OCI-LY3 (cell line): ENCODE data around the gene IL4I1.

Source experiments
- EZH2phosphoT487 ChIP-seq: fragments of 200-600 bp; shearing (Covaris generic); IDR thresholded peaks from 2 replicates; pipeline ENCODE4 v1.6.1; 2018; ENCODE audit warnings: antibody characterized with exemption, mixed run types, low read depth
- TF ChIP-seq, protein P1 (sequence below): fragments of 200-600, 300-600 bp; sonication (generic); IDR thresholded peaks from 2 replicates; pipeline ENCODE4 v1.5.1; 2014; ENCODE audit warnings: antibody characterized with exemption, low read length, low read depth

GRCh38 chr19:49853852-49854377 is 42.8 kb downstream of the IL4I1 start:
- TF ChIP-seq, protein P1, sequence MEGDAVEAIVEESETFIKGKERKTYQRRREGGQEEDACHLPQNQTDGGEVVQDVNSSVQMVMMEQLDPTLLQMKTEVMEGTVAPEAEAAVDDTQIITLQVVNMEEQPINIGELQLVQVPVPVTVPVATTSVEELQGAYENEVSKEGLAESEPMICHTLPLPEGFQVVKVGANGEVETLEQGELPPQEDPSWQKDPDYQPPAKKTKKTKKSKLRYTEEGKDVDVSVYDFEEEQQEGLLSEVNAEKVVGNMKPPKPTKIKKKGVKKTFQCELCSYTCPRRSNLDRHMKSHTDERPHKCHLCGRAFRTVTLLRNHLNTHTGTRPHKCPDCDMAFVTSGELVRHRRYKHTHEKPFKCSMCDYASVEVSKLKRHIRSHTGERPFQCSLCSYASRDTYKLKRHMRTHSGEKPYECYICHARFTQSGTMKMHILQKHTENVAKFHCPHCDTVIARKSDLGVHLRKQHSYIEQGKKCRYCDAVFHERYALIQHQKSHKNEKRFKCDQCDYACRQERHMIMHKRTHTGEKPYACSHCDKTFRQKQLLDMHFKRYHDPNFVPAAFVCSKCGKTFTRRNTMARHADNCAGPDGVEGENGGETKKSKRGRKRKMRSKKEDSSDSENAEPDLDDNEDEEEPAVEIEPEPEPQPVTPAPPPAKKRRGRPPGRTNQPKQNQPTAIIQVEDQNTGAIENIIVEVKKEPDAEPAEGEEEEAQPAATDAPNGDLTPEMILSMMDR: no peak
- TF ChIP-seq EZH2phosphoT487: no peak
